ENCODE data around the gene VASP.

VASP gene

GRCh38 chr19:45547211-45547770 is 40.0 kb downstream of the VASP start:
- Histone ChIP-seq H3K9me2 (replicated peaks; ENCODE audit: low read depth, low read length) (no peaks in the 10 kb centered on the region), H3K4me3 (ENCODE audit: low read length, poor library complexity, severe bottlenecking) (no peak overlapping the region), H3K4me1 (ENCODE audit: insufficient read depth, low read length, poor library complexity, severe bottlenecking) (peaks cover under 1% of the 10 kb centered on the region), H3K79me2 (ENCODE audit: insufficient read depth, low read length) (no peaks in the 10 kb centered on the region), H3K36me3 (ENCODE audit: insufficient read depth, low read length) (no peaks in the 10 kb centered on the region), H2AFZ (ENCODE audit: low read length) (no peak overlapping the region), H3K9ac (ENCODE audit: low read depth, low read length, poor library complexity, severe bottlenecking) (no peak overlapping the region), H3F3A (ENCODE audit: low read depth) (no peaks in the 10 kb centered on the region), H3K4me2 (ENCODE audit: low read depth, low read length, poor library complexity, severe bottlenecking) (no peak overlapping the region), H4K20me1 (ENCODE audit: insufficient read depth, low read length, poor library complexity, severe bottlenecking) (no peaks in the 10 kb centered on the region), H3K27me3 (ENCODE audit: insufficient read depth, low read length, poor library complexity, severe bottlenecking) (peaks cover 7% of the 10 kb centered on the region), H3K9me3 (ENCODE audit: insufficient read depth, low read depth, low read length) (no peaks in the 10 kb centered on the region)
- no peak for TF ChIP-seq EZH2phosphoT487 (IDR thresholded peaks at IDR 0.05; ENCODE audit: borderline replicate concordance)
- TF ChIP-seq CTCF (conservative IDR thresholded peaks at IDR 0.05; ENCODE audit: low read length): no peak

- no peaks in the 10 kb centered on the region for H3F3A ChIP-seq (ENCODE audit: low read depth)
- H3K36me3 ChIP-seq (ENCODE audit: insufficient read depth, low read length): peaks cover 3% of the 10 kb centered on the region; the same call in 1 of the 2 replicates
- no peaks in the 10 kb centered on the region for H3K79me2 ChIP-seq (ENCODE audit: insufficient read depth, low read length)
- no peak overlapping the region for H3K9ac ChIP-seq (ENCODE audit: low read depth, low read length, poor library complexity, severe bottlenecking)
- no peaks in the 10 kb centered on the region for H3K9me2 ChIP-seq (replicated peaks; ENCODE audit: low read depth, low read length)
- no peak overlapping the region for H3K4me3 ChIP-seq (ENCODE audit: low read length, poor library complexity, severe bottlenecking)
- H2AFZ ChIP-seq (ENCODE audit: low read length): no peak overlapping the region
- H3K4me2 ChIP-seq (ENCODE audit: low read depth, low read length, poor library complexity, severe bottlenecking): no peak overlapping the region
- H3K4me1 ChIP-seq (ENCODE audit: insufficient read depth, low read length, poor library complexity, severe bottlenecking): no peaks in the 10 kb centered on the region
- no peak for TF ChIP-seq EZH2phosphoT487 (IDR thresholded peaks at IDR 0.05; ENCODE audit: borderline replicate concordance)
- no peak for TF ChIP-seq CTCF (conservative IDR thresholded peaks at IDR 0.05; ENCODE audit: low read length)
- H3K9me3 ChIP-seq (ENCODE audit: insufficient read depth, low read depth, low read length): no peaks in the 10 kb centered on the region
- H4K20me1 ChIP-seq (ENCODE audit: insufficient read depth, low read length, poor library complexity, severe bottlenecking): no peaks in the 10 kb centered on the region
- peaks cover 5% of the 10 kb centered on the region for H3K27me3 ChIP-seq (ENCODE audit: insufficient read depth, low read length, poor library complexity, severe bottlenecking)
Observed at GRCh38 chr19:45547965-45548609, 40.8 kb downstream of the VASP start.

- H4K20me1 ChIP-seq (ENCODE audit: insufficient read depth, low read length, poor library complexity, severe bottlenecking): peaks cover 6% of the 10 kb centered on the region
- no peak overlapping the region for H3K4me3 ChIP-seq (ENCODE audit: low read length, poor library complexity, severe bottlenecking)
- H3K9me3 ChIP-seq (ENCODE audit: insufficient read depth, low read depth, low read length): no peaks in the 10 kb centered on the region
- peaks cover 8% of the 10 kb centered on the region; the same call in 1 of the 2 replicates for H3K36me3 ChIP-seq (ENCODE audit: insufficient read depth, low read length)
- no peaks in the 10 kb centered on the region for H3K9me2 ChIP-seq (replicated peaks; ENCODE audit: low read depth, low read length)
- H3K4me1 ChIP-seq (ENCODE audit: insufficient read depth, low read length, poor library complexity, severe bottlenecking): no peaks in the 10 kb centered on the region
- H3K79me2 ChIP-seq (ENCODE audit: insufficient read depth, low read length): peaks cover 5% of the 10 kb centered on the region; the same call in 1 of the 2 replicates
- no peak overlapping the region for H3K4me2 ChIP-seq (ENCODE audit: low read depth, low read length, poor library complexity, severe bottlenecking)
- no peaks in the 10 kb centered on the region for H3F3A ChIP-seq (ENCODE audit: low read depth)
- H3K9ac ChIP-seq (ENCODE audit: low read depth, low read length, poor library complexity, severe bottlenecking): no peak overlapping the region
- no peak overlapping the region for H2AFZ ChIP-seq (ENCODE audit: low read length)
- H3K27me3 ChIP-seq (ENCODE audit: insufficient read depth, low read length, poor library complexity, severe bottlenecking): no peaks in the 10 kb centered on the region
- TF ChIP-seq EZH2phosphoT487 (IDR thresholded peaks at IDR 0.05; ENCODE audit: borderline replicate concordance): no peak
- no peak for TF ChIP-seq CTCF (conservative IDR thresholded peaks at IDR 0.05; ENCODE audit: low read length)
Observed at GRCh38 chr19:45553464-45553863, 46.2 kb downstream of the VASP start.
